SK-N-SH (cell line): ENCODE data around the gene SLC17A1. TPM values are rescaled to one million over a fixed set of nuclear protein-coding genes. Genes with fewer than 3 reads are reported as not detected.

Experiments
- CTCF ChIA-PET: fragments of 300-600, 350-600 bp; formaldehyde crosslinking; extraction: SDS; loops from one replicate; lab custom pipeline; 2021; lab: Yijun Ruan, JAX
- POLR2A ChIA-PET: fragments of 350-600 bp; sonication (Branson Sonifier 250); formaldehyde crosslinking; extraction: SDS; loops from one replicate; lab custom pipeline; 2020; ENCODE audit warnings: antibody characterized with exemption, inconsistent platforms; lab: Yijun Ruan, JAX
- DNase-seq: peaks from one replicate; pipeline ENCODE4 v3.0.0; 2012
- H2AFZ ChIP-seq: fragments of 200-600 bp; sonication (generic); 2 replicates; pipeline ENCODE4 v1.8.1; 2016; ENCODE audit warnings: antibody characterized with exemption, mild to moderate bottlenecking, low read depth
- H3F3A ChIP-seq: fragments of 200-600 bp; sonication (generic); replicated peaks from 2 replicates; pipeline ENCODE3; 2016; ENCODE audit warnings: antibody characterized with exemption, mild to moderate bottlenecking; ENCODE audit not compliant: insufficient read depth
- H3K27ac ChIP-seq, 2 experiments: fragments of 200-500 bp in 1 of 2; fragments of 200-600 bp in 1 of 2; sonication (Bioruptor generic) in 1 of 2; sonication (generic), shearing (Covaris generic) in 1 of 2; 2 replicates each; pipeline versions ENCODE4 v1.5.1 to v1.6.1; 2014 to 2016; ENCODE audit warnings: low read depth in 2 of 2, inconsistent platforms in 1 of 2, low read length in 1 of 2, mild to moderate bottlenecking in 1 of 2, mixed read lengths in 1 of 2
- H3K27me3 ChIP-seq: fragments of 200-600 bp; sonication (generic), shearing (Covaris generic); 2 replicates; pipeline ENCODE4 v1.6.1; 2016; ENCODE audit warnings: mixed run types; ENCODE audit not compliant: insufficient read depth
- H3K36me3 ChIP-seq, 2 experiments: fragments of 200-500 bp in 1 of 2; fragments of 200-600 bp in 1 of 2; sonication (Bioruptor generic) in 1 of 2; sonication (generic) in 1 of 2; replicated peaks in 1 of 2; 2 replicates each; pipeline versions ENCODE3 to v1.5.1; 2014 to 2016; ENCODE audit warnings: low read length in 1 of 2, mild to moderate bottlenecking in 1 of 2; ENCODE audit not compliant: insufficient read depth in 2 of 2, control insufficient read depth in 1 of 2
- H3K4me1 ChIP-seq, 2 experiments: fragments of 200-500 bp in 1 of 2; fragments of 200-600 bp in 1 of 2; sonication (Bioruptor generic) in 1 of 2; sonication (generic), shearing (Covaris generic) in 1 of 2; 2 replicates each; pipeline versions ENCODE4 v1.5.1 to v1.6.1; 2014 to 2016; ENCODE audit warnings: low read depth in 1 of 2, low read length in 1 of 2, mixed run types in 1 of 2; ENCODE audit not compliant: insufficient read depth in 2 of 2, control insufficient read depth in 1 of 2
- H3K4me2 ChIP-seq: fragments of 200-600 bp; sonication (generic), shearing (Covaris generic); 2 replicates; pipeline ENCODE4 v1.6.1; 2017; ENCODE audit warnings: mixed run types
- H3K4me3 ChIP-seq, 2 experiments: fragments of 200-500 bp in 1 of 2; fragments of 200-600 bp in 1 of 2; sonication (Bioruptor generic) in 1 of 2; sonication (generic), shearing (Covaris generic) in 1 of 2; 2 replicates each; pipeline versions ENCODE4 v1.5.1 to v1.8.1; 2014 to 2016; ENCODE audit warnings: low read depth in 2 of 2, inconsistent platforms in 1 of 2, low read length in 1 of 2, mild to moderate bottlenecking in 1 of 2, mixed read lengths in 1 of 2, moderate library complexity in 1 of 2
- H3K79me2 ChIP-seq: fragments of 200-600 bp; sonication (generic); 2 replicates; pipeline ENCODE4 v1.8.1; 2017; ENCODE audit warnings: mild to moderate bottlenecking; ENCODE audit not compliant: insufficient read depth
- H3K9ac ChIP-seq: fragments of 200-600 bp; sonication (generic); 2 replicates; pipeline ENCODE4 v1.6.1; 2017; ENCODE audit warnings: mixed run types
- H3K9me2 ChIP-seq: fragments of 200-600 bp; sonication (generic); 2 replicates; pipeline ENCODE4 v1.6.1; 2017; ENCODE audit warnings: mixed run types
- H3K9me3 ChIP-seq: fragments of 200-600 bp; sonication (generic); 2 replicates; pipeline ENCODE4 v1.6.1; 2017; ENCODE audit warnings: mixed run types, mild to moderate bottlenecking, moderate library complexity
- H4K20me1 ChIP-seq: fragments of 200-600 bp; sonication (generic); 2 replicates; pipeline ENCODE4 v1.6.1; 2017; ENCODE audit warnings: mild to moderate bottlenecking, mixed run types; ENCODE audit not compliant: insufficient read depth
- CHD2 ChIP-seq: fragments of 150-350 bp; IDR thresholded peaks from 2 replicates; pipeline ENCODE4 v1.6.1; 2018; ENCODE audit warnings: low read length; ENCODE audit not compliant: partially characterized antibody
- ELF1 ChIP-seq: IDR thresholded peaks from 2 replicates; pipeline ENCODE4 v1.4.0; 2012
- EZH2phosphoT487 ChIP-seq: fragments of 200-600 bp; sonication (generic); IDR thresholded peaks from 2 replicates; pipeline ENCODE4 v1.6.1; 2017; ENCODE audit warnings: low read depth, mixed run types, mild to moderate bottlenecking, antibody characterized with exemption, moderate library complexity, borderline replicate concordance
- FOXJ3 ChIP-seq: sonication (generic); formaldehyde crosslinking; IDR thresholded peaks from 2 replicates; pipeline ENCODE4 v1.5.1; 2020; ENCODE audit warnings: mild to moderate bottlenecking, missing genetic modification reagents
- FOXM1 ChIP-seq: IDR thresholded peaks from 2 replicates; pipeline ENCODE4 v1.4.0; 2012; ENCODE audit warnings: low read depth, mild to moderate bottlenecking
- GABPA ChIP-seq: IDR thresholded peaks from 2 replicates; pipeline ENCODE4 v1.4.0; 2012; ENCODE audit warnings: low read depth, mild to moderate bottlenecking
- IRF3 ChIP-seq: fragments of 150-350 bp; IDR thresholded peaks from 2 replicates; pipeline ENCODE4 v1.6.1; 2016; ENCODE audit warnings: mild to moderate bottlenecking, low read depth, low read length
- MAX ChIP-seq: IDR thresholded peaks from 2 replicates; pipeline ENCODE4 v1.4.0; 2012; ENCODE audit warnings: low read depth
- MEF2A ChIP-seq: IDR thresholded peaks from 2 replicates; pipeline ENCODE4 v1.4.0; 2012; ENCODE audit warnings: low read depth, borderline replicate concordance
- NFIC ChIP-seq: IDR thresholded peaks from 2 replicates; pipeline ENCODE4 v1.4.0; 2012; ENCODE audit warnings: borderline replicate concordance
- NRF1 ChIP-seq: IDR thresholded peaks from 2 replicates; pipeline ENCODE4 v1.6.1; 2012; ENCODE audit warnings: low read depth, mild to moderate bottlenecking, low read length
- RCOR1 ChIP-seq: fragments of 150-350 bp; IDR thresholded peaks from 2 replicates; pipeline ENCODE4 v1.6.1; 2017; ENCODE audit warnings: antibody characterized with exemption, low read length
- REST ChIP-seq: IDR thresholded peaks from 2 replicates; pipeline ENCODE4 v1.6.1; 2012; ENCODE audit warnings: mild to moderate bottlenecking, low read depth, low read length, moderate library complexity
- RXRA ChIP-seq: IDR thresholded peaks from 2 replicates; pipeline ENCODE4 v1.4.0; 2012; ENCODE audit warnings: low read depth, mild to moderate bottlenecking, borderline replicate concordance
- SIN3A ChIP-seq: IDR thresholded peaks from 2 replicates; pipeline ENCODE4 v1.6.1; 2012; ENCODE audit warnings: low read depth, mild to moderate bottlenecking, low read length, moderate library complexity, borderline replicate concordance
- SMC3 ChIP-seq: IDR thresholded peaks from 2 replicates; pipeline ENCODE4 v1.6.1; 2012; ENCODE audit warnings: low read depth, low read length, improper control_type of control experiment
- TAF1 ChIP-seq: IDR thresholded peaks from 2 replicates; pipeline ENCODE4 v1.6.1; 2012; ENCODE audit warnings: low read depth, mild to moderate bottlenecking, low read length, moderate library complexity, borderline replicate concordance
- TCF12 ChIP-seq: IDR thresholded peaks from 2 replicates; pipeline ENCODE4 v1.4.0; 2012
- WGBS: methylation state at CpG from one replicate; pipeline ENCODE4 v1.1.6; 2017; ENCODE audit warnings: low lambda C conversion rate; 5-methylcytosine and 5-hydroxymethylcytosine counted together
- polyA plus RNA-seq, 3 experiments: library from polyadenylated mRNA; depleted of rRNA; stranded (reverse); fragments of >200 nt; gene quantifications; 2 replicates each; pipeline ENCODE4 v1.2.3, GENCODE V29; 2012
- TF ChIP-seq, protein P1 (sequence below): IDR thresholded peaks from 2 replicates; pipeline ENCODE4; 2012
- TF ChIP-seq, protein P2 (sequence below): fragments of 150-350 bp; IDR thresholded peaks from 2 replicates; pipeline ENCODE4 v1.6.1; 2017; ENCODE audit warnings: antibody characterized with exemption, low read length, low read depth, borderline replicate concordance

Gene SLC17A1
- polyA plus RNA-seq, 1 of the 3 experiments (the other 2 are of a cell fraction), result not detected

DNA sequence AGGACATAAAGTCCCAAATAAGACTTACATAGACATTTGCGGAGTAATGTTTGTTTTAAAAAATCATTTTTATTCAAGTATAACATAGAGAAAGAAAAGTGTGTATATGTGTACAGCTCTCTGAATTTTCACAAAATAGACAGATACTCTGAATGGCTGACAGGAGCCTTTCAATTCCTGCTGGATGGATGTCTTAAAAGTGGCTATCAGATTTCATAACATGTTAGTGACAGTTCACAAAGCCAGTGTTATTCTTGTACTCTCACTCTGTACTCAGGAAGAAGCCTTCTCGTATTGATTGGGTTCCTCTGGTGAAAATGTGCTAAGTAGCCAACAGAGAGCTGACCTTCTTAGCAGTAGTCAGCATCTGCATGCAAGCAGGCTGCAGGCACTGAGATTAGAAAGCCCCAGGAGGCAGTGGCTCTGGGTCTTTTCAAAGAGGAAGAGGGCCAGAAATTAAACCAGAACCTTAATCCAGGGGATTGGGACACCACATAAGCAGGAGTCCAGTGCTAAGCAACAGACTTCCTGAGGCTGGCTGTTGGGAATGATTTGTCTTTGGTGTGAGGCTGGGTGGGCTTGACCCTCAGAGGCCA, 57.6 kb downstream of the SLC17A1 start:
- Histone ChIP-seq H3K27ac (no peak overlapping the region), H3K4me2 (no peak overlapping the region), H3F3A (no peaks in the 10 kb centered on the region), H3K4me3 (no peak overlapping the region), H3K36me3 (no peaks in the 10 kb centered on the region), H4K20me1 (no peaks in the 10 kb centered on the region), H3K79me2 (no peaks in the 10 kb centered on the region), H3K9ac (no peak overlapping the region), H3K4me1 (no peaks in the 10 kb centered on the region), H3K9me3 (no peaks in the 10 kb centered on the region), H3K9me2 (no peaks in the 10 kb centered on the region), H2AFZ (no peak overlapping the region), H3K27me3 (no peaks in the 10 kb centered on the region)
- ChIA-PET POLR2A (no interaction called here), CTCF (interaction anchor here (0.8 to 1.3 kb wide), 3 partner anchors 15 to 508 kb away, joined by 3 to 4 read pairs (median 3); no protein-coding TSS in a partner anchor)
- no peak for DNase-seq
- WGBS, result 43% methylated on average over 2 of the region's 2 CpGs
- no peak for TF ChIP-seq MEF2A
- no peak for TF ChIP-seq EZH2phosphoT487
- no peak for TF ChIP-seq NFIC
- TF ChIP-seq RCOR1, result no peak
- TF ChIP-seq REST, result no peak
- TF ChIP-seq IRF3, result no peak
- no peak for TF ChIP-seq GABPA
- no peak for TF ChIP-seq NRF1
- no peak for TF ChIP-seq ELF1
- TF ChIP-seq FOXM1, result no peak
- no peak for TF ChIP-seq MAX
- no peak for TF ChIP-seq TCF12
- TF ChIP-seq, protein P1, sequence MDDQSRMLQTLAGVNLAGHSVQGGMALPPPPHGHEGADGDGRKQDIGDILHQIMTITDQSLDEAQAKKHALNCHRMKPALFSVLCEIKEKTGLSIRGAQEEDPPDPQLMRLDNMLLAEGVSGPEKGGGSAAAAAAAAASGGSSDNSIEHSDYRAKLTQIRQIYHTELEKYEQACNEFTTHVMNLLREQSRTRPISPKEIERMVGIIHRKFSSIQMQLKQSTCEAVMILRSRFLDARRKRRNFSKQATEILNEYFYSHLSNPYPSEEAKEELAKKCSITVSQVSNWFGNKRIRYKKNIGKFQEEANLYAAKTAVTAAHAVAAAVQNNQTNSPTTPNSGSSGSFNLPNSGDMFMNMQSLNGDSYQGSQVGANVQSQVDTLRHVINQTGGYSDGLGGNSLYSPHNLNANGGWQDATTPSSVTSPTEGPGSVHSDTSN, result no peak
- TF ChIP-seq, protein P2, sequence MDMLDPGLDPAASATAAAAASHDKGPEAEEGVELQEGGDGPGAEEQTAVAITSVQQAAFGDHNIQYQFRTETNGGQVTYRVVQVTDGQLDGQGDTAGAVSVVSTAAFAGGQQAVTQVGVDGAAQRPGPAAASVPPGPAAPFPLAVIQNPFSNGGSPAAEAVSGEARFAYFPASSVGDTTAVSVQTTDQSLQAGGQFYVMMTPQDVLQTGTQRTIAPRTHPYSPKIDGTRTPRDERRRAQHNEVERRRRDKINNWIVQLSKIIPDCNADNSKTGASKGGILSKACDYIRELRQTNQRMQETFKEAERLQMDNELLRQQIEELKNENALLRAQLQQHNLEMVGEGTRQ, result no peak
- no peak for TF ChIP-seq TAF1
- no peak for TF ChIP-seq SMC3
- TF ChIP-seq FOXJ3 (CRISPR knock-in tag), result no peak
- TF ChIP-seq SIN3A, result no peak
- TF ChIP-seq CHD2, result no peak
- no peak for TF ChIP-seq RXRA
